Measurements from ENCODE around the gene NT5E.

NT5E gene

DNA sequence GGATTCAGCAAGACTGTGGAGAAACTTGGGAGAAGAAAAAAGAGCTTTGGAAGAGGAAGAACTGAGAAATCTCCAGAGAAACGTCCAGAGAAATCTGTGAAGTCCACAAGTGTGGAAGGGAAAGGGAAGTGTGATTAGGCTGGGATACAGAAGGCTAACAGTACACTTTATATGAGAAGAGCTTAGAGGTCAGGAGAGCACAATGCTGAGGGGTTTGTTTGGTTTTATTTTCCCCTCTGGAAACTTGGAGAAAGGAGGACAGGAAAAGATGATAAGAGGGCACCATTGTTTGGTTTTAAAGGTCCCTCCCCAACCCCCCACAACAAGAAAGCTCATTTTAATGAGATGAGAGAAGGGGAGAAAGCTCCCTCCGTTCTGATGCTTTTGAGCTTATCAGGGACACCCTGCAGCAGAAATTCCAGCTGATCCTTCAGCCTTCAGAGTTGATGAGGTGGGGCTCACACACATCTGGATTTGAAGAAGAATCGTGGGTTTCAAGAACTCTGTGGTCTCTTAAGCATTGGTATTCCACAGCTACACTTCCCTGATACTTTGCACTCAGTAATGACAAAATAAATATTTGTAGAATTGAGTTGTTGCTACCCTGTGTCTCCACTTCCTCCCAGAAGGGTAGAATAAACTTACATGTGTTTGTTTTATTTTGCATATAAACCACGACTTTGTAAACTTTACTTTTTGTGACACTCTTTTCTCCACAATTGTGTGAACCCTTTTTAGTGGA lies 1.9 kb downstream of the NT5E start:
- no peaks in the 10 kb centered on the region for H3F3A ChIP-seq (ENCODE audit: control insufficient read depth, insufficient read depth)
- H3K9me2 ChIP-seq (replicated peaks; ENCODE audit: control insufficient read depth, low read length): no peaks in the 10 kb centered on the region
- no peaks in the 10 kb centered on the region for H3K9me3 ChIP-seq (ENCODE audit: control insufficient read depth, insufficient read depth, low read length)
- H3K4me1 ChIP-seq (ENCODE audit: control insufficient read depth, low read length): no peaks in the 10 kb centered on the region
- H3K27ac ChIP-seq (ENCODE audit: low read depth, low read length): no peak overlapping the region
- H4K20me1 ChIP-seq (ENCODE audit: control insufficient read depth, insufficient read depth, low read depth, low read length): no peaks in the 10 kb centered on the region
- no peak overlapping the region for H3K4me2 ChIP-seq (ENCODE audit: low read length)
- no peaks in the 10 kb centered on the region for H3K79me2 ChIP-seq (ENCODE audit: control insufficient read depth, low read length)
- no peaks in the 10 kb centered on the region for H3K36me3 ChIP-seq (ENCODE audit: control insufficient read depth, low read length)
- peaks cover 24% of the 10 kb centered on the region for H3K27me3 ChIP-seq (ENCODE audit: control insufficient read depth, low read length)
- no peak overlapping the region for H3K4me3 ChIP-seq (ENCODE audit: low read length)
- TF ChIP-seq EZH2phosphoT487 (IDR thresholded peaks at IDR 0.05; ENCODE audit: borderline replicate concordance, low read length) (no peak), CTCF (IDR thresholded peaks at IDR 0.05; ENCODE audit: low read depth, low read length, poor library complexity, severe bottlenecking) (no peak)

- H3K79me2 ChIP-seq (ENCODE audit: control insufficient read depth, low read length): no peaks in the 10 kb centered on the region
- no peak overlapping the region for H3K4me3 ChIP-seq (ENCODE audit: low read length)
- H3K27ac ChIP-seq (ENCODE audit: low read depth, low read length): no peak overlapping the region
- no peaks in the 10 kb centered on the region for H3K4me1 ChIP-seq (ENCODE audit: control insufficient read depth, low read length)
- no peak overlapping the region for H3K4me2 ChIP-seq (ENCODE audit: low read length)
- H3K9me2 ChIP-seq (replicated peaks; ENCODE audit: control insufficient read depth, low read length): no peaks in the 10 kb centered on the region
- TF ChIP-seq CTCF (IDR thresholded peaks at IDR 0.05; ENCODE audit: low read depth, low read length, poor library complexity, severe bottlenecking) (no peak), EZH2phosphoT487 (IDR thresholded peaks at IDR 0.05; ENCODE audit: borderline replicate concordance, low read length) (no peak)
- no peaks in the 10 kb centered on the region for H4K20me1 ChIP-seq (ENCODE audit: control insufficient read depth, insufficient read depth, low read depth, low read length)
- peaks cover 24% of the 10 kb centered on the region for H3K27me3 ChIP-seq (ENCODE audit: control insufficient read depth, low read length)
- no peaks in the 10 kb centered on the region for H3K9me3 ChIP-seq (ENCODE audit: control insufficient read depth, insufficient read depth, low read length)
- no peaks in the 10 kb centered on the region for H3K36me3 ChIP-seq (ENCODE audit: control insufficient read depth, low read length)
- H3F3A ChIP-seq (ENCODE audit: control insufficient read depth, insufficient read depth): no peaks in the 10 kb centered on the region
Observed at GRCh38 chr6:85452441-85452881, 2.6 kb downstream of the NT5E start.

DNA sequence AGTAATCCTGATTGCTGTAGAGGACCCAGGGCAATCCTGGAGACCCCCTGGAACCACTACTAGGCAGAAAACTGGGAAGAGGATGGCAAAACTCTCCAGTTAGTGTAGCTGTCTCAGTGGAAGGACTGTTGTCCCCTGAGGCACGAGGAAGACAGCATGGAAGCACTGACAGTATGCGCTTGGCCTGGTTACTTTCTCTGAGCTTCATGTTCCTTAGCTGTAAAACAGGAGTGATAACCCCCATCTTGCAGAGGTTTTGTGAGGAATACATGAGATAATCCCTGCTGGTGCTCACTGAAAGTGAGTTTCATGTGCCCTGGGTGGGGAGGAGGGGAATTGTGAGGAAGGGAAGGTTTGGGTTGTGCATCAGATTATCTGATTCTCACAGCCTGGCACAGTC lies 3.2 kb downstream of the NT5E start:
- peaks cover 18% of the 10 kb centered on the region for H3K27me3 ChIP-seq (ENCODE audit: control insufficient read depth, low read length)
- no peaks in the 10 kb centered on the region for H3K36me3 ChIP-seq (ENCODE audit: control insufficient read depth, low read length)
- no peaks in the 10 kb centered on the region for H3K4me1 ChIP-seq (ENCODE audit: control insufficient read depth, low read length)
- no peaks in the 10 kb centered on the region for H3F3A ChIP-seq (ENCODE audit: control insufficient read depth, insufficient read depth)
- no peak for TF ChIP-seq EZH2phosphoT487 (IDR thresholded peaks at IDR 0.05; ENCODE audit: borderline replicate concordance, low read length)
- H3K9me2 ChIP-seq (replicated peaks; ENCODE audit: control insufficient read depth, low read length): no peaks in the 10 kb centered on the region
- no peaks in the 10 kb centered on the region for H3K79me2 ChIP-seq (ENCODE audit: control insufficient read depth, low read length)
- no peak overlapping the region for H3K4me3 ChIP-seq (ENCODE audit: low read length)
- no peak overlapping the region for H3K4me2 ChIP-seq (ENCODE audit: low read length)
- no peaks in the 10 kb centered on the region for H4K20me1 ChIP-seq (ENCODE audit: control insufficient read depth, insufficient read depth, low read depth, low read length)
- H3K9me3 ChIP-seq (ENCODE audit: control insufficient read depth, insufficient read depth, low read length): no peaks in the 10 kb centered on the region
- no peak overlapping the region for H3K27ac ChIP-seq (ENCODE audit: low read depth, low read length)

DNA sequence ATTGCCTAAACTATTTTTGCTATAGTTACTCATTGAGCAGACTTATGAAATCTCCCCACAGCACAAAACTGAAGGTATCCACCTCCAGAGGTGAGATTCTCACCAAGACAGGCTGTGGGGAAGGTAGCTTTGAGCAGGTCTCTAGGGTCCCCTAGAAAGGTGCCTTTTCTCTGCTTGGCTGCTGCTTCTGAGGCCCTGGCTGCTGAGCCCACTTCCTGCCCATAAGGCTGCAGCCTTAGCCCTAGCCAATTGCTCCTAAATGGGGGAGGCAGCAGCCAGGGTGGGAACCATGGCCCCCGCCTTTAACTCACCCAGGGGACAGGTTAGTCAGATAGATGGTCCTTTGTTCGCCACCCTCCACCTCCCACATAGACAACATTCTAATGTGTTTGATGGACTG lies 3.6 kb downstream of the NT5E start:
- H3K4me1 ChIP-seq (ENCODE audit: control insufficient read depth, low read length): no peaks in the 10 kb centered on the region

More for the DNA sequence above, 3.6 kb downstream of the NT5E start:
- H3K36me3 ChIP-seq (ENCODE audit: control insufficient read depth, low read length): no peaks in the 10 kb centered on the region
- no peaks in the 10 kb centered on the region for H4K20me1 ChIP-seq (ENCODE audit: control insufficient read depth, insufficient read depth, low read depth, low read length)
- H3K79me2 ChIP-seq (ENCODE audit: control insufficient read depth, low read length): no peaks in the 10 kb centered on the region
- no peaks in the 10 kb centered on the region for H3F3A ChIP-seq (ENCODE audit: control insufficient read depth, insufficient read depth)
- H3K4me3 ChIP-seq (ENCODE audit: low read length): no peak overlapping the region
- TF ChIP-seq EZH2phosphoT487 (IDR thresholded peaks at IDR 0.05; ENCODE audit: borderline replicate concordance, low read length): no peak
- TF ChIP-seq CTCF (IDR thresholded peaks at IDR 0.05; ENCODE audit: low read depth, low read length, poor library complexity, severe bottlenecking): no peak
- no peaks in the 10 kb centered on the region for H3K9me2 ChIP-seq (replicated peaks; ENCODE audit: control insufficient read depth, low read length)
- peaks cover 15% of the 10 kb centered on the region for H3K27me3 ChIP-seq (ENCODE audit: control insufficient read depth, low read length)
- no peak overlapping the region for H3K27ac ChIP-seq (ENCODE audit: low read depth, low read length)
- no peak overlapping the region for H3K4me2 ChIP-seq (ENCODE audit: low read length)
- no peaks in the 10 kb centered on the region for H3K9me3 ChIP-seq (ENCODE audit: control insufficient read depth, insufficient read depth, low read length)
